ENCODE data around the gene PSMA6.
A peak's percentile ranks its signal among the peaks of the same experiment; 100 is the strongest.
"Not testable (repeated sequence)": the region's sequence is repeated elsewhere in the genome, so short reads cannot be mapped to it uniquely, and the experiment has no call there.

PSMA6 gene

GRCh38 chr14:35326375-35326774 is 34.2 kb downstream of the PSMA6 start:
- no peak for DNase-seq (ENCODE audit: low read depth)

GRCh38 chr14:35331605-35332516 is 39.7 kb downstream of the PSMA6 start:
- no peak for DNase-seq (ENCODE audit: low read depth)

DNA sequence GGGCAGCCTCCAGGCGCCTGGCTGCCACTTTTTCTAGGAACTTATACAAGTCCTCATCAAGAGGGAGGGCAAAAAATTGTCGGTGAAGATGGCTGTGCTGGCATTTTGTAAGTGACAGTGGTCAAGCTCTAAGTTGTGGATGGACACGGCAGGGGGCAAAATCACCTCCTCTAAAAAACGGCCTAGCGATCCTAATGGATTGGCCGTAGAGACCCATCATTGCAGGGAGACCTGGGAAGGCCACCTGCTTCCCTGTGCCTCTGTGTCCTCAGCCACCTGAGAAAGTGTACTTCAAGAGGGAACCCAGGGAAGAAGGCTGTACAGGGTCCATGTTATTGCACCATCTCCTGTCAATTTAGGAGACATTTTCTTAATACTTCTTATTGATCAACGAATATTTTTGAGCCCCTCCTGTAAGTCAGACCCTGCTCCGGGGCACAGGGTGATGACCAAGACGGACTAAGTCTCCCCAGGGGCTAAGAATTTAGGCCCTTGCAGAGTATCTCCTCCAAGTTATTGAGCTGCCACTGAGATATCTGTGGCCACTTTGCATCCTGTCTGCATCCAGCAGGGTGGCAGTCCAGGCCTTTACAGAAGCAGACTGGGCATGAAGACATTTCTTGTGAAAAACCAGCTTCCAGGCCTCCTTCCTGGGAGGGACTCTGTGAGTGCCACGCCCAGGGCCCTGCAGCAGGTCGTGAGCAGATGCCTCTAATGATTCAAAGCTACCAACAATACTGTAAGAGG is 40.5 kb downstream of the PSMA6 start:
- DNase-seq (ENCODE audit: low read depth), result peak; percentile 53

DNA sequence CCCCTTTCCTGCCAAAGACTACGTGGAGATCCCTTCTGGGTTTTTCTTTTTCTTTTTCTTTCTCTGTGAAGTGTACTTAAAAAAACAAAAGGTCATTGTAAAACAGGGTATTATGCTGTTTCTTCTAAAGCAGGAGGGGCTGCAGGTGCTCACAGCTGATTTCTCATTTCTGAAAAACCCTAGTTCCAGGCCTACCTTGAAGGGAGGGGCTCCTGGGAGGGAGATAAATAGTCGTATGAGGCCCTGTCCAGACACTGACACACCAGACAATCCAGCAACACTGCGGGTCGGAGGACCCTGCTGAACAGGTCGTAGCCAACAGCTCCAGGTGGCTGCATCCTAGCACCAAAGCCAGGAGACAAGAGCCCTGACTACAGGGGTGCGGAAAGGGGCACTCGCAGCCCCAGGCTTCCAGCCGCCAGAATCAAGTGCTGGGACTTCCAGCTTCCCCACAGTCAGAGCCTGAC is 41.1 kb downstream of the PSMA6 start:
- DNase-seq (ENCODE audit: low read depth), result peak; percentile 13

DNA sequence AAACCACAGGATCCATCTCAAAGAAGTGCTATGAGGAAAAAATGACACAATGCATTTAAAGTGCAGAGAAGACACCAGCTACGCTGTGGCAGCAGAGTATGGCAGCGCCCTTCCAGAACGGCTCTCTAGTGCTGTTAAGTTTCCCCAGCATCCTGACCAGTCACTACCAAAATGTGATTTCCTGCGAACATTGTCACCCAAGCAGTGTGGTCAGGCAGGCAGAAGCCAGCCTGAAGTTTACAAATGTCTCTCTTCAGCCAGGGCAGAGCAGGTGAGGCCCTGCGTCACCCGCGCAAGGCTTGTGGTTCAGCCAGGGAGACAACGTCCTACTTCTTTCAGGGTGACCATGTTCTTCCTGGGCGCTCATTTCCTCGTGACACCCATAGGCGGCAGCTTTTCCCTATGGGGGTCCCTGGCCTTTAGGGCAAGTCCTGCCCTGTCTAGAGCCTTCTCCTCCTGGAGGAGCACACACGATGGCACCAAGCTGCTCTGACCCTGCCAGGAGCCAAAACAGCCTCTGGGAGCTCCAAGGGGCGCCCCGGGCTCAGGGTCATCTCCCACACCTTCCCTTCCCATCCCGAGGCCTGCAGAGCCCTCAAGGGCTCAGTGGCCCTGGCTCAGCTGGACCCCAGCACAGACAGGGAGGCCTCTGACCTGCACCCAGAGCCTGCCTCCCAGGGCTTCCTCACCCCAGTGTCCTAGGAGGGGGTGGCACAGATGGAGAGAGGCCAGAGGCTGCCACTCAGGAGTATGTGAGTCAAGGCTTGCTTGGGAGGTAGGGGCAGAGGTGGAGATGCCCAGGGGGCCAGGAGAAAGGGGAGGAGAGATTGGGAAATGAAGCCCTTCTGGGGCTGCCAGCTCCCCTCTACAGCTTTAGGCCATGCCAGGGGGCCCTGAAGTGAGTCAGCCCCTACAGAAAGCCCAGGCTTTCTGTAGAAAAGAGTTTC is 41.9 kb downstream of the PSMA6 start:
- DNase-seq (ENCODE audit: low read depth), result peak; percentile 44

- no peak for DNase-seq (ENCODE audit: low read depth)
Observed at GRCh38 chr14:35335388-35336092, 43.4 kb downstream of the PSMA6 start.

DNA sequence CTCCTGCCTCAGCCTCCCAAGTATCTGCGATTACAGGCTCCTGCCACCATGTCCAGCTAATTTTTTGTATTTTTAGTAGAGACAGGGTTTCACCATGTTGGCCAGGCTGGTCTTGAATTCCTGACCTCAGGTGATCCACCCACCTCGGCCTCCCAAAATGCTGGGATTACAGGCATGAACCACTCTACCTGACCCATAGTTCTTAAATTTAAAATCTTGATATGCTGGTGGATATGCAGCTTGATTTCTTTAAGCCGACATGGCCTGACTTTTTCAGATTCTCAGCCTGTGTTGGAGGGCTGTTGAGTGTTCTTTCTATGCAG is 44.0 kb downstream of the PSMA6 start:
- DNase-seq (ENCODE audit: low read depth), result not testable (repeated sequence)

DNA sequence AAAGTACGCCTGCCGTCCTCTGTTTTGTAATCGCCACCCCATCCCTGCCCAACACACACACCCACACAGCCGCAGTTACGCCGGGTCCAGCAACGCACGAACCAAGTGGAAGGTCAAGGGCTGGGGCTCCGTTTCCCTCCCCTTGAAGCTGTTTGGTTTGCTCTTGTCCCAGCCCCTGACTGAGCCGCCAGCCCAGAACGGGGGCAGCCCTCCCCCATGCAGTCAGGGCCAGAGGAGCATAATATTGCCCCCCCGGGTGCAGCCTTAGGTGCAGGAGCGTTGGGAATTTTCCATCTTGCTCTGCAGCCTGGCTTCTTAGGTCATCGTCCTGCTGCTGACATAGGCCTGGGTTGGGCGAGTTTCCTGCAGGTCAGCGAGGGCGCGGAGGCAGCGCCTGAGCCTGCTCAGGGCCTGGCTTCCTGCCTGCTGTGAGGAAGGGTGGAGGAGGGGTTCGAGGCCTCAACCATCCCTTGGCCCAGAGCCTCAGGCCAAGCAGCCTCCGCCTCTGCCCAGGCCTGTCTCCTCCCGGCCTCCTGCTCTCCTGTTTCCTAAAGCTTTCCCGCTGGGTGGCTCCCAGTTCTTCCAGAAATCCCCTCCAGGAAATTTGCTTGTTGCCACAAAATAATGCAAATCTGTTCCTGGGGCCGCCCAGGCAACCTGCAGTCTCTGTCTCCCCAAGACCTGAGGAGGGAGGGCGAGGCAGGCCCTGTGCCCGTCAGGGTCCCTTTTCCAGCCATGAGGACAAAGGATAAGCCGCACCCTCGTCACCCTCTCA is 44.5 kb downstream of the PSMA6 start:
- DNase-seq (ENCODE audit: low read depth), result no peak

DNA sequence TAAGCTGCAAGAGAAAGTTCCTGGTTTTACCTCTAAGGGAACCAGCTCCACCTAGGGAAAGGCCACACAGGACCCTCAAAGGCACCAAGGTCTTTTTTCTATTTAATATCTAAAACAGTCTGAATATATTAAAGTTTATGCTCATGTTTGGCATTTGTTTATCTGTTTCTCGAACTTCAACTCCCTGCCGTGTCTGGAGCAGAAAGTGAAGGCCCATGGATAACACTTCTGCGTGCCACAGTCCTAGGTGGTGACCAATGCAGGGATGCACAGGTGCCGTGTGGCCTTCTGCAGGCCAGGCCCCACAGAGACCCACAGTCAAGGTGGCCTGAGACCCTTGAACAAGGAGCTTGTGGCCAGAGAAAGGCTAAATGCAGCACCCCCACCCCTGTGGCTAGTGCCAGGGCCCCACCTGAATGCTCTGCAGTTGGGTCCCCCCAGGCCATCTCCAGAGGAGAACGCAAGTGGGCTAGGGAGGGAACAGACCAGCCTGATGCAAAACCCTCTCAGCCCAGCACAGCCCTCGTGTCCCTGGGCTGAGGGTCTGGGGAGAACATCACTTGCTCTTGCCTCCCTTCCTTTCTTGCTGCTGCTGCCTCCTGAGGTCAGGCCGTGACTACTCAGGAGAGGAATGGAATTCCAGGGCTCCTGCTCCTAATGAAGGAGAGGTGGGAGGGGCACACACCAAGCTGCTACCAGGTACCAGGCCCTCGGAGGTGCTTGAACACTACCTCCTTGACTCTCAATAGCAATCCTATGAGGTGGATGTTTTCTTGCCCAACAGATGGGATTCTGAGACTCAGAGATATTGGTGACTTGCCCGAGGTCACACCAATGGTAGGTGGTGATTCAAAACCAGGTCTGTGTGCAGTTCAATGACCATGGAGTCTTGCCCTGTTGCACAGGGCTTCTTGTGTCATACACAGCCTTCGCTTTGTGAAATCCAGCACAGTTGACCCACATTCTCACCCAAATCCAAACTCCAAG is 45.4 kb downstream of the PSMA6 start:
- no peak for DNase-seq (ENCODE audit: low read depth)

- DNase-seq (ENCODE audit: low read depth), result no peak
Observed at GRCh38 chr14:35338731-35339405, 46.7 kb downstream of the PSMA6 start.

DNA sequence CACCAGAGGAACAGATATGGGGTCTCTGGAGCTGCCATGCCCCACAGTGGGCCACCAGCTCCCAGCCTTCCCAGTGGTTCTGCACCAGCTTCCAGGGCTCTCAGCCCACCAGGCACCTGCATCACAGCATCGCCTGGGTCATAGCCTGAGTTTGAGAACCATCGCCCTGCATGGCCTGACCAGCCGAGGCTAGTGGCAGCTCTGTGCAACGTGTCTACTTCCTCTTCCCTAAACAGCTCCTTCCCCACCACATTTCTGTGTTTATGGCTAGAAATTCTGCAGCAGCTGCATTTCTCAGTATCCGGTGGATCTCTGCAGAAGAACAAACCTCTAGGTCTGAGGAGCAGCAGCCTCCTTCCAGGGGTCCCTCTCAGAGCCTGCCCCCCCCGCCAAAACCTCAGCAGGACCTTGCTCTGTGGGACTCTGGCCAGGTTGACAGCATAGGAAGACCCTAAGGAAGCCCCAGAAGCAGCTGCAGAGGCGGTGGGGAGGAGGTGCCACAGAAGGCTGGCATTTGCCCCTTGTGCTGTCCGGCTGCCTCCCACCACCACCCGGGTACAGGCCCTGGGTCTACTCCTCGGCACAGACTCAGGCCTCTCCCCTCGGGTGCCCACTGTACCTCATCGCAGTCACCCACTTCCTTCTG is 47.7 kb downstream of the PSMA6 start:
- DNase-seq (ENCODE audit: low read depth), result no peak

DNA sequence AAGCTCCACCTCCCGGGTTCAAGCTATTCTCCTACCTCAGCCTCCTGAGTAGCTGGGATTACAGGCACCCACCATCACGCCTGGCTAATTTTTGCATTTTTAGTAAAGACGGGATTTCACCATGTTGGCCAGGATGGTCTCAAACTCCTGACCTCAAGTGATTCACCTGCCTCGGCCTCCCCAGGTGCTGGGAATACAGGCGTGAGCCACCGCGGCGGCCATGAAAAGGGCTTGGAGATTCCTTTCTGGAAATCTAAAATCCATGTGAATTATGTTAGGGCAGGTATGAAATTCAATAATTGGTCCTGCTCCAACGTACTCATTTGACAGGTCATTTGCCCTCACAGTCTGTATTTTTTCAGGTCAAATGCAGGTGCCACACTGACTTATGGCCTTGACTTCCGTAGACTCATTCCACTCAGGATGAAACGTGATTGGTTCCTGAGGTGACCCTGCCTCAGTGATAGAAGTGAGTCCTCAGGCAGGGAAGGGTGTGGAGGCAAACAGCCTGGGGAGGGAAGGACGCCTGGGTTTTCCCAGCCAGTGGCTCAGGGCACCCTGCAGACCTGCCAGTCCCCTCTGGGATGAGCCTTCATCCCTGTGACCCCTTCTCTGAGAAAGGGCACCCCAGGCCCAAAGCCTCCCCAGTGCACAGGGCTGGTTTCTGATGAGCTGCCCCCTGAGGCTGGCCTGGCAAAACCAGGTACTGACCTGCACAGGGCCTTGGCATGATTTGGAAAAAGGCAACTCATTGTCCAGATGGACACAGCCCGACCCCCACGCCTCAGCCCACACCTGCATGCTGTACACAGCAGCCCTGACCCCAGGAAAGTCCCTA is 48.7 kb downstream of the PSMA6 start:
- DNase-seq (ENCODE audit: low read depth), result no peak

DNA sequence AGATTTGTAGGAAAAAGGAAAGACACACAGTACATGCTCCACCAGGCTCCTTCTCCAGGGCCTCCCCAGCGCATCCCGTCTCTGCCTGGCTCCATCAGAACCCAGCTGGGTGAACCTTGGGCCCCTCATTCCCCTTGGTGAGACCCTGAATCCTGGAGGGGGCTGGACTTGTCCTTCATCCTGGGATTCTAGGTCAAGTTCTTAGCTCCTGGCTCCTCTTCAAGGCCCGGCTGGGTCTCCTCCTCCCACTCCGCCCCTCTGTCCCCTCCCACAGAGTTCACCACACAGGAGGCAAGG is 49.2 kb downstream of the PSMA6 start:
- peak; percentile 19 for DNase-seq (ENCODE audit: low read depth)

DNA sequence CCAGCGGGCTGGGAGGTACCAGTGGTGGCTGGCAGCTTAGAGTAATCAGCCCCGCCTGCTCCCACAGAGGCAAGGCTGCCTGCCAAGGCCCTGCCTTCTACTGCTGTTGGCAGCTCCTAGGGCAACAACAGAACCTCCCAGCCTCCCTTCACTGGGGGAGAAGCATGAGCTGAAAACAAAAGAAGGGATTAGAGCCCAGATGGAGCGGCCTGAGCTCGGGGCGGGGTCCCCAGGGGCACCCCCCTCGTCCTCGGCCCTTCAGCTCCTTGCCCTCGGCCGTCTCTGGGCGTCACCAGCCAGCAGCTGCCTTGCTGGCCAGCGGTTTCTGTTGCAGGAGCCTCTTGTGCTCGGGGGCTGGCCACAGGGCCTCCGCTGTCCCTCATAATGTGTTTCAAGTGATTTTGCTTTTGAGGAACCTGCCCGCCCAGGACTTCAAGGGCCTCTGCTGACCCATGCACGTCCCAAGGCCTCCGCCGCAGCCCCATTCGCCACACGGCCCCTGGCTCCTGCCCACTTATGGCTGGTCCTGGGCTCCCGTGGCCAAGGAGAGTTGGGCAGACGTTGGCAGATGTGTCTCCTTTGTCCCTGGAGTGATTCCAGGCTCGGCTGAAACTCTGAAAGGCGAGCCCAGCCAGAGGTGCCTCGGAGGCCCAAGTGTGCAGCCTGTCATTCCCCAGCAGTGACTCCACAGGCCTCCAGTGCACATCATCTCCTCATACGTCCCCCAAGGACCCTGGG is 49.7 kb downstream of the PSMA6 start:
- no peak for DNase-seq (ENCODE audit: low read depth)

- DNase-seq (ENCODE audit: low read depth), result no peak
Observed at GRCh38 chr14:35342489-35343010, 50.4 kb downstream of the PSMA6 start.

DNA sequence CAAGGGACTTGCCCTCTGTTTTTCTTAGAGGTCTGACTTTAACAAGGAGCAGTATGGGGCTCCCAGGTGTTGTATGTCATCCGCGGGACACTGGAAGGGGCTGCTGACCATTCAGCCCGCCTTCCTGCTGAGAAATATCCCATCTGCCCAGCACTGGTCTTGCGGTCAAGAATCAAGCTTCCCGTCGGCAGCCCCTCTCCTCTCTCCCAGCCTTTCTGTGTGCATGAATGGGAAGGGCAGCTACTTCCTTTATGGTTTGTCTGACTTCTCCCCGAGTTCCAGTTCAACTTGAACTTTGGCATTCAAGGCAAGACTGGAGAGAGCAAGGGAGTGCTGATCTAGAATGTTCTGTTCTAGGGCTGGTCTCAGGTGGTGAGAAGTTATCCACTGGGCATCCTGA is 51.5 kb downstream of the PSMA6 start:
- no peak for DNase-seq (ENCODE audit: low read depth)

Measured in activated T-cell treated with anti-CD3 and anti-CD28 coated beads for 48 hours (primary cell).